T follicular helper cell (primary cell): ENCODE results near the gene OR2A14.
"Not testable (repeated sequence)": the region's sequence is repeated elsewhere in the genome, so short reads cannot be mapped to it uniquely, and the experiment has no call there.

Source experiments
- DNase-seq: peaks from one replicate; pipeline ENCODE4 v3.0.0-alpha.2; 2020; ENCODE audit warnings: low read depth
- total RNA-seq, 2 experiments: gene quantifications; one replicate each; lab custom pipeline; 2026; lab: John Stamatoyannopoulos, UW

Gene OR2A14
- total RNA-seq = 0 reads per million in 2 experiments

DNA sequence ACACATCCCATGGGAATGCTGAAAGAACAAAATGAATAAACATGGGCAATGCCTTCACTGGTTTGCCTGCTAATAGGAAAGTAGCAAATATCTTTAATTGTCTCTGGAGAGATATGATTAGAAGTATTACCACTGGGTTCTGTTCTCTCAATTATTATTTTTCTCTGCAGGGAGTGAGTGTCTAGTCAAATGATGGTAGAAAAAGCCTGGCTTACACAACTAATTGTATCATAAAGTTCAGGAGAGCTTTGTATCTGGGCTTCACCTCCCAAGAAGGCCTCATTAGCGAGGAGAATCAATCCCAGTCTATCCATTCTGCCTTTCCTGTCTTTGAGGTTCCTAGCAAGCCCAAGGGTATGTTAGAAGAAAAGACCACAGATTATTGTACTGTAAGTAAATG is at the start of gene OR2A14:
OR2A14 (plus strand) TSS at position 301 of the 400 bp plus-strand sequence. CDS start 5,937 bp downstream, outside the sequence.
- DNase-seq = no peak

DNA sequence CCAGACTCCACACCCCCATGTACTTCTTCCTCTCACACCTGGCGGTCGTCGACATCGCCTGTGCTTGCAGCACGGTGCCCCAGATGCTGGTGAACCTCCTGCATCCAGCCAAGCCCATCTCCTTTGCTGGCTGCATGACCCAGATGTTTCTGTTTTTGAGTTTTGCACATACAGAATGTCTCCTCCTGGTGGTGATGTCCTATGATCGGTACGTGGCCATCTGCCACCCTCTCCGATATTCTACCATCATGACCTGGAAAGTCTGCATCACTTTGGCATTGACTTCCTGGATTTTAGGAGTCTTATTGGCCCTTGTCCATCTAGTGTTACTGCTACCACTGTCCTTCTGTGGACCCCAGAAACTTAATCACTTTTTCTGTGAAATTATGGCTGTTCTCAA is 48.6 kb upstream of the OR2A14 start:
- DNase-seq = no peak

DNA sequence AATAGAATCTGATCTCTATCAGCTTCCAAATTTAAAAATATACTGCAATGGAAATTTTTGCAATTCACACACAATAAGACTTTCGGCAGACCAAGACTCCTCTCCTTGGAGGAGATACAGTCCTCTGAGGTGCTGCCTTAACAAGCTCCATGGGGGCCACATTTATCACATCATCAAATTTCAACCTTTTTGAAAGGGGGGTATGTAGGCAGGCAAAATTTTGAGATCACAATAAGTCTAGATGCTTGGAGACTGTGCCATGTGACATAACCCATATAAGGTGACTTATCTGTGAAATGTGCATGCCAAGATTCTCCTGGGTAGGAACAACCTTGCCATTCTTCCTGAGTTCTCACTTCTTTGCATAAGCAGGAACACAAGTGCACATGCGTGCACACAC is 37.0 kb upstream of the OR2A14 start, which contains the start of gene OR2A12:
OR2A12 (plus strand) TSS at position 301 of the 400 bp plus-strand sequence. CDS start 8,830 bp downstream, outside the sequence.
- no peak for DNase-seq

- no peak for DNase-seq
Measured at GRCh38 chr7:144086730-144087129, 36.2 kb upstream of the OR2A14 start.

GRCh38 chr7:144087230-144087629 is 35.7 kb upstream of the OR2A14 start:
- no peak for DNase-seq

DNA sequence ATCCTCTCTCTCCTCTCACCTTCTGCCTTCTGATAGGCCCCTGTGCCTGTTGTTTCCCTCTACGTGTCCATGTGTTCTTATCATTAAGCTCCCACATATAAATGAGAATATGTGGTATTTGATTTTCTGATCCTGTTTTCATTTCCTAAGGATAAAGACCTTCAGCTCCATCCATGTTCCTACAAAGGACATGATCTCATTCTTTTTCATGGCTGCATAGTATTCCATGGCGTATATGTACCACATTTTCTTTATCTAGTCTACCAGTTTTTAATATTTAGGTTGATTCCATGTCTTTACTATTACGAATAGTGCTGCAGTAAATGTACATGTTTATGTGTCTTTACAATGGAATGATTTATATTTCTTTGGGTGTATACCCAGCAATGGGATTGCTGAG is 32.3 kb upstream of the OR2A14 start:
- DNase-seq = no peak

- DNase-seq = no peak
Measured at GRCh38 chr7:144098776-144099175, 24.2 kb upstream of the OR2A14 start.

GRCh38 chr7:144100607-144101006 is 22.4 kb upstream of the OR2A14 start:
- DNase-seq = no peak

GRCh38 chr7:144102041-144102440 is 20.9 kb upstream of the OR2A14 start:
- no peak for DNase-seq

GRCh38 chr7:144105211-144105610 is 17.8 kb upstream of the OR2A14 start:
- DNase-seq = no peak

GRCh38 chr7:144109283-144109682 is 13.7 kb upstream of the OR2A14 start, which contains the start of gene OR2A2:
Gene OR2A2 (plus strand): TSS chr7:144109583. CDS start chr7:144109583, 0 bp downstream.
- DNase-seq = no peak

GRCh38 chr7:144110272-144110671 is 12.7 kb upstream of the OR2A14 start:
- no peak for DNase-seq

DNA sequence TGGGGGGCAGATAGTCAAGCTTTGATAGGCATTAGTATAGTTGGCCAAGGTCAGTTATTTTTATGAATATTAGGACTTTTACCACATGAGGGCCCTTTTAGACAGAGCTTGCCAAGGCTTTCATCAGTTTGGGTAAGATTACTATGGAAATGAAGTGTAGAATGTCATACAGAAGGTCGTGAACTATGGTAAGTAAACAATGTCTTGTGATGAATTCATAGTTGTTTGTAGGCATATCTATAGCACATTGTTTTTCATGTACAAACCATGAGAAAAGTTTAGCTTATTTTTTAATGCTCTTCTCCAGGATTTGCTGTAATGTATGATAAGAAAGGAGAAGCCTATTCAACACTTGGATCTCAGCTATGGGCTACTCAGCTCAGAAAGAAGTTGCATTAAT is 9.3 kb upstream of the OR2A14 start:
- DNase-seq = no peak

DNA sequence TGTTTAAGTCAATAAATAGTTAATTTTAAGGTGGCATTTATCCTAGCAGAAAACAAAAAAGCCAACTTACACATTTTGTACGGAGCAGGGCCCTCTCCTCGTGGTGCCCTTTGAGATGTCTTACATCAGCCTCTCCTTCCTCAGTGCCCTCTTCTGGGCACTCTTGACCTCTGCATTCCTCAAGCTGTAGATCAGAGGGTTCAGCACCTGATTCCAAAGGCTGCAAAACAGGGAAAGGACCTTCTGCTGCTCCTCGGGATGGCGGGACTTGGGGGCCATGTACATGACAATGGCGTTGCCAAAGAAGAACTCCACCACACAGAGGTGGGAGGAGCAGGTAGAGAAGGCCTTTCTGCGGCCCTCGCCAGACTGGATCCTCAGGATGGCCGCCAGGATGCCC is 4.6 kb upstream of the OR2A14 start:
- no peak for DNase-seq

- peak; percentile 81 for DNase-seq
Measured at GRCh38 chr7:144127714-144128334, 4.8 kb downstream of the OR2A14 start.

- DNase-seq = not testable (repeated sequence)
Measured at GRCh38 chr7:144129601-144130000, 6.6 kb downstream of the OR2A14 start.

DNA sequence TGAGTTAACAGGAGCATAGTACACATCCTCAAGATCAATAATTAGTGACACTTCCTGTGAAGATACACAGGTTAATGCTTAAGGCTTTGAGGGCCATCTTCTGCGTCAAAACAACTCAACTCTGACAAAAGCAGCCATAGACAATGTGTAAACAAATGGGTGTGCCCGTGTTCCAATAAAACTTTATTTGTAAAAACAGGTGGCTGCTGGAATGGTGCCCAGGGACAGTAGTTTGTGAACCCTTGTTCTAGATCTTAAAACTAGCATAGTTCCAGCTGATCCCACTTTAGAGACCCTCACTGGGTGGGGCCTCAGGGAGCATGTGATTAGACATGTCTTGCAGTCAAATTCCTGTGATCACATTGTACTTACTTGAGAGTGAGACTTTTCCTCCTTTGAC is 7.8 kb downstream of the OR2A14 start:
- no peak for DNase-seq

- no peak for DNase-seq
Measured at GRCh38 chr7:144132262-144132661, 9.3 kb downstream of the OR2A14 start.

DNA sequence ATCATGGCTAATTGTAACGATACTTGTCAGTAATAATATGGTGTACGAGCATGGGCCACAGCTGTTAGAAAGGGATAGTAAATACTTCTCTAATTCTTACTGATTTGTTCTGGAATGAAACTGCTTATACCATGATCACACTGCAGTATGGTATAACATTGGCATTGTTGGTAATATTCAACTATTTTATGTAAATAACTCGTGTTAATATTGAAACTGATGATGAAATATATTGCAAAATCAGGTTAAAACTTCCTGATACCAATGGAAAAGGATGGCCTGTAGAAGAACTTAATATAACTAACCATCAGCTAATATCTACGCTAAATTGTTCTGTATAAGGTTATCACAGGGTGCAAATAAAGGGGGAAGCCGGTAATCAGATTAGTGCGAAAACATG is 10.3 kb downstream of the OR2A14 start:
- no peak for DNase-seq

- DNase-seq = no peak
Measured at GRCh38 chr7:144134116-144134515, 11.1 kb downstream of the OR2A14 start.

GRCh38 chr7:144137501-144137900 is 14.5 kb downstream of the OR2A14 start:
- no peak for DNase-seq

DNA sequence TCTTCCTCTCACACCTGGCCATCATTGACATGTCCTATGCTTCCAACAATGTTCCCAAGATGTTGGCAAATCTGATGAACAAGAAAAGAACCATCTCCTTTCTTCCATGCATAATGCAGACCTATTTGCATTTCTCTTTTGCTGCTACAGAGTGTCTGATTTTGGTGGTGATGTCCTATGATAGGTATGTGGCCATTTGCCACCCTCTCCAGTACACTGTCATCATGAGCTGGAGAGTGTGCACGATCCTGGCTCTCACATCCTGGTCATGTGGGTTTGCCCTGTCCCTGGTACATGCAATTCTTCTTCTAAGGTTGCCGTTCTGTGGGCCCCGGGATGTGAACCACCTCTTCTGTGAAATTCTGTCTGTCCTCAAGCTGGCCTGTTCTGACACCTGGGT is 19.2 kb downstream of the OR2A14 start:
- DNase-seq = no peak

GRCh38 chr7:144144426-144144825 is 21.4 kb downstream of the OR2A14 start:
- no peak for DNase-seq

GRCh38 chr7:144148224-144148827 is 25.4 kb downstream of the OR2A14 start:
- no peak for DNase-seq
